SH-SY5Y (cell line): Measurements from ENCODE around the gene TNNC1.

ENCODE experiments used
- GATA2 ChIP-seq: IDR thresholded peaks from 2 replicates; pipeline ENCODE4 v1.6.1; 2011; ENCODE audit warnings: mild to moderate bottlenecking, low read depth, low read length
- GATA3 ChIP-seq: IDR thresholded peaks from 2 replicates; pipeline ENCODE4 v1.6.1; 2011; ENCODE audit warnings: low read depth, mild to moderate bottlenecking, low read length, moderate library complexity

DNA sequence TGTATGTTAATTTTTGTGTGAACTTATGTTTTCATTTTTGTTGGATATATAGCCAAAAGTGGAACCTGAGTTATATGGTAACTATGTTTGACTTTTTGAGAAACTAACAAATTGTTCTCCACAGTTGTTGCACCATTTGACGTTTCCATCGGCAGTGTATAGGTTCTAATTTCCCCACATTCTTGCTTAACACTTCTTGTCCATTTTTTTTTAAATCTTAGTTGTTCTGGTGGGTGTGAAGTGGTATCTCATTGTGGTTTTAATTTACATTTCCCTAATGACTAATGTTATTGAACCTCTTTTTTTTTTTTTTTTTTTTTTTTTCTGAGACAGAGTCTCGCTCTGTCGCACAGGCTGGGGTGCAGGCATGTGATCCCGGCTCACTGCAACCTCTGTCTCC, 9.6 kb upstream of the TNNC1 start:
- TF ChIP-seq GATA2 (no peak), GATA3 (no peak)
